Stimulated activated naive B cell treated with anti-CD40 and anti-IgM and Interleukin-4, amounts not matched to agents 10 μg/mL and 1 μg/mL and 100 μg/mL, for 72 hours (primary cell): Measurements from ENCODE around the gene KCNAB1.
A peak's percentile ranks its signal among the peaks of the same experiment; 100 is the strongest.

Experiments used
- ATAC-seq, 2 donors: fragments of 150-1000 bp; cut with Tn5 transposase; replicated peaks; 2 replicates each; pipeline ENCODE4 v1.10.0; 2021; ENCODE audit warnings: moderate library complexity in 1 of 2
- DNase-seq: peaks from one replicate; pipeline ENCODE4 v3.0.0; 2021
- H3K27ac Mint-ChIP-seq: one replicate; pipeline ENCODE4 v1.8.0; 2022; ENCODE audit warnings: mild to moderate bottlenecking, mixed read lengths
- H3K27me3 Mint-ChIP-seq, 2 donors: one replicate each; pipeline ENCODE4 v1.8.0; 2022; ENCODE audit warnings: mixed read lengths in 2 of 2
- H3K36me3 Mint-ChIP-seq, 2 donors: one replicate each; pipeline ENCODE4 v1.8.0; 2022; ENCODE audit warnings: mixed read lengths in 2 of 2, mild to moderate bottlenecking in 1 of 2
- H3K4me1 Mint-ChIP-seq, 2 donors: one replicate each; pipeline ENCODE4 v1.8.0; 2022; ENCODE audit warnings: mixed read lengths in 2 of 2, mild to moderate bottlenecking in 1 of 2
- H3K4me3 Mint-ChIP-seq, 2 donors: one replicate each; pipeline ENCODE4 v1.8.0; 2022; ENCODE audit warnings: mild to moderate bottlenecking in 2 of 2, mixed read lengths in 2 of 2, moderate library complexity in 1 of 2
- H3K9me3 Mint-ChIP-seq, 2 donors: one replicate each; pipeline ENCODE4 v1.8.0; 2022; ENCODE audit warnings: mixed read lengths in 2 of 2, mild to moderate bottlenecking in 1 of 2

KCNAB1 gene

GRCh38 chr3:156339491-156339890 is 219.1 kb downstream of the KCNAB1 start:
- no peak for DNase-seq
- H3K27me3 Mint-ChIP-seq = peaks cover 37 to 46% of the 10 kb centered on the region in 2 donors
- H3K4me1 Mint-ChIP-seq = peaks cover 8 to 19% of the 10 kb centered on the region in 2 donors
- no peaks in the 10 kb centered on the region for H3K36me3 Mint-ChIP-seq
- ATAC-seq = no peak
- no peak overlapping the region for H3K27ac Mint-ChIP-seq
- no peaks in the 10 kb centered on the region for H3K9me3 Mint-ChIP-seq
- H3K4me3 Mint-ChIP-seq = no peak overlapping the region

GRCh38 chr3:156341332-156341731 is 221.0 kb downstream of the KCNAB1 start:
- Mint-ChIP-seq H3K4me1 (peaks cover 8 to 19% of the 10 kb centered on the region in 2 donors), H3K4me3 (no peak overlapping the region), H3K27me3 (peaks cover 36 to 50% of the 10 kb centered on the region in 2 donors), H3K36me3 (no peaks in the 10 kb centered on the region), H3K9me3 (no peaks in the 10 kb centered on the region), H3K27ac (no peak overlapping the region)
- ATAC-seq = peak; percentile 51 to 70
- no peak for DNase-seq

DNA sequence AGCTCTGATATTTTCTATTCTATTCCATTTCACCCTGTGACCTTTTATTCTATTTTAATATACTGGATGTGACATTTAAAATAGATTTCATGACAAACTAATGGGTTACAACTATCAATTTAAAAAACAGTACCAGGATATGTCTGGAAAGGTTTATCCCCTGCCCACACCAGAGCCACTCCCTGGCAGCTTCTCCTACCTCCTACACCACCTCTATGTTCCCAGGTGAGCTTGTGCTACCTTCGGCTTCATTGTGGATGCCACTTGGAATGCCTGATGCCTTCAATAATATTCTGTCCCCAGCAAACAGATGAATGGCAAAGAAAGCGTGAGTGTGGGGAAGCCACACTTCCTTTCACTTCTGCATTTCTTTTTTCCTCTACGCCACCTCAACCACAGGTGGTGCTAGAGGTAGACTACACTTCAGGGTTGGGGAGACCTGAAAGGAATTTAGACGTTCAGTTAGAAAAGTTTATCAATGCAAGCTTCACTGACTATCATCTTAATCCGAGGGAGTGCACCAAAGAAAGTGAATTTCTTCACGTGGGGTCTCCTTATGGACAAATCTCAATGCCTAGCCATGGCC is 221.5 kb downstream of the KCNAB1 start:
- Mint-ChIP-seq H3K4me1 (peaks cover 8 to 19% of the 10 kb centered on the region in 2 donors), H3K27me3 (peaks cover 36 to 50% of the 10 kb centered on the region in 2 donors), H3K36me3 (no peaks in the 10 kb centered on the region), H3K9me3 (no peaks in the 10 kb centered on the region), H3K27ac (peak overlapping the region; percentile 48), H3K4me3 (peak overlapping the region; percentile 8 to 23)
- DNase-seq (peak; percentile 58), ATAC-seq (peak; percentile 96 to 98)

DNA sequence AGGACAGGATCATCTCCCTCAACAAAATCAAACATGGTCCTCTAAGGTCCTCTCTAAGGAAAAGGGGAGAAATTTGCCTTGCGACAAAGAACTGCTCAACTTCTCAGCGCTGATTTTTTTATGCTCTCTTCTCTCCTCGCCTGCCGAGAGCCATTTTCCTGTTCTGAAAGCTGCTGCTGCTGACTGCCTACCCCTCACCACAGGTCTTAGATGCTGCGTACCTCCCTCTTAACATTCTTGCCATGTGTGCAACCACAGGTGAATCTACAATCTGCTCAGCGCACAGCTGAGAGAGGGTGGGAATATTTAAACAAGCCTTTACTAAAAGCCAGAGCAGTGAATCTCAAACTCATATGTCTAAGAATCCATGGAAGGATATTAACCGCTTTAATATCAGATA is 223.8 kb downstream of the KCNAB1 start:
- ATAC-seq = no peak
- Mint-ChIP-seq H3K27me3 (peaks cover 22 to 41% of the 10 kb centered on the region in 2 donors), H3K27ac (peak overlapping the region; percentile 16), H3K36me3 (no peaks in the 10 kb centered on the region), H3K9me3 (no peaks in the 10 kb centered on the region), H3K4me3 (no peak overlapping the region), H3K4me1 (peaks cover 8 to 19% of the 10 kb centered on the region in 2 donors)
- DNase-seq = no peak

GRCh38 chr3:156349111-156349510 is 228.7 kb downstream of the KCNAB1 start:
- Mint-ChIP-seq H3K4me3 (no peak overlapping the region), H3K27me3 (peaks cover 13 to 20% of the 10 kb centered on the region in 2 donors), H3K9me3 (no peaks in the 10 kb centered on the region), H3K36me3 (no peaks in the 10 kb centered on the region), H3K4me1 (no peaks in the 10 kb centered on the region), H3K27ac (no peak overlapping the region)
- DNase-seq (no peak), ATAC-seq (no peak)

- no peak overlapping the region for H3K4me3 Mint-ChIP-seq
Observed at GRCh38 chr3:156349978-156350377, 229.6 kb downstream of the KCNAB1 start.

DNA sequence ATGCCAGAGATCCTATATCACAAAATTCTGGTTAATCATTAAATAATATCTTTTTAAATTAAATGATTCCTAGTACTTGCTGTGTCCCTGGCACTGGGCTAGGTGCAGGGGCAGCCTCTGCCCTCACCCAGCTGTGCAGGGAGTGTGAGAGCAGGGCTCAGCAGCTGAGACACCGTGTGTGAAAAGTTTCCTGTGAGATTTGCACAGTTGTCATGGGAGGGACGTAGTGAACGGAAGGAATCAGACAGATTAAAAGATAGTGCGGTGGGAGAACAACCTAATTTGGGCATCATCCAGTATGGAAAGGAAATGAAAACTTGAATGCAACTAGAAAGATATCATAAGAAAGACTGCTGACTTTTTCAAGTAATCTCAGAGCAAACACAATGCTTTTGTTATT is 230.4 kb downstream of the KCNAB1 start:
- H3K27me3 Mint-ChIP-seq = peaks cover 5% of the 10 kb centered on the region in 2 donors
- no peak overlapping the region for H3K4me3 Mint-ChIP-seq

More at GRCh38 chr3:156349978-156350377, 229.6 kb downstream of the KCNAB1 start:
- H3K27me3 Mint-ChIP-seq = peaks cover 10 to 11% of the 10 kb centered on the region in 2 donors
- no peak for ATAC-seq
- DNase-seq = no peak
- H3K36me3 Mint-ChIP-seq = no peaks in the 10 kb centered on the region
- H3K4me1 Mint-ChIP-seq = no peaks in the 10 kb centered on the region
- no peak overlapping the region for H3K27ac Mint-ChIP-seq
- no peaks in the 10 kb centered on the region for H3K9me3 Mint-ChIP-seq

GRCh38 chr3:156351783-156352182 is 231.4 kb downstream of the KCNAB1 start:
- H3K27ac Mint-ChIP-seq = peak overlapping the region; percentile 15
- no peak for ATAC-seq

More for the DNA sequence above, 230.4 kb downstream of the KCNAB1 start:
- ATAC-seq = no peak
- Mint-ChIP-seq H3K27ac (peak overlapping the region; percentile 16), H3K9me3 (no peaks in the 10 kb centered on the region), H3K4me1 (no peaks in the 10 kb centered on the region), H3K36me3 (no peaks in the 10 kb centered on the region)
- DNase-seq = no peak

GRCh38 chr3:156352728-156353127 is 232.3 kb downstream of the KCNAB1 start:
- Mint-ChIP-seq H3K9me3 (no peaks in the 10 kb centered on the region), H3K36me3 (no peaks in the 10 kb centered on the region)
- ATAC-seq = no peak

More at GRCh38 chr3:156351783-156352182, 231.4 kb downstream of the KCNAB1 start:
- Mint-ChIP-seq H3K9me3 (no peaks in the 10 kb centered on the region), H3K27me3 (peaks cover 5% of the 10 kb centered on the region in 2 donors), H3K36me3 (no peaks in the 10 kb centered on the region), H3K4me1 (no peaks in the 10 kb centered on the region), H3K4me3 (no peak overlapping the region)
- no peak for DNase-seq

GRCh38 chr3:156353563-156353962 is 233.2 kb downstream of the KCNAB1 start:
- H3K4me1 Mint-ChIP-seq = no peaks in the 10 kb centered on the region
- DNase-seq (no peak), ATAC-seq (no peak)

More at GRCh38 chr3:156352728-156353127, 232.3 kb downstream of the KCNAB1 start:
- peaks cover 5% of the 10 kb centered on the region in 2 donors for H3K27me3 Mint-ChIP-seq
- H3K4me1 Mint-ChIP-seq = no peaks in the 10 kb centered on the region
- DNase-seq = no peak
- H3K4me3 Mint-ChIP-seq = no peak overlapping the region
- no peak overlapping the region for H3K27ac Mint-ChIP-seq

DNA sequence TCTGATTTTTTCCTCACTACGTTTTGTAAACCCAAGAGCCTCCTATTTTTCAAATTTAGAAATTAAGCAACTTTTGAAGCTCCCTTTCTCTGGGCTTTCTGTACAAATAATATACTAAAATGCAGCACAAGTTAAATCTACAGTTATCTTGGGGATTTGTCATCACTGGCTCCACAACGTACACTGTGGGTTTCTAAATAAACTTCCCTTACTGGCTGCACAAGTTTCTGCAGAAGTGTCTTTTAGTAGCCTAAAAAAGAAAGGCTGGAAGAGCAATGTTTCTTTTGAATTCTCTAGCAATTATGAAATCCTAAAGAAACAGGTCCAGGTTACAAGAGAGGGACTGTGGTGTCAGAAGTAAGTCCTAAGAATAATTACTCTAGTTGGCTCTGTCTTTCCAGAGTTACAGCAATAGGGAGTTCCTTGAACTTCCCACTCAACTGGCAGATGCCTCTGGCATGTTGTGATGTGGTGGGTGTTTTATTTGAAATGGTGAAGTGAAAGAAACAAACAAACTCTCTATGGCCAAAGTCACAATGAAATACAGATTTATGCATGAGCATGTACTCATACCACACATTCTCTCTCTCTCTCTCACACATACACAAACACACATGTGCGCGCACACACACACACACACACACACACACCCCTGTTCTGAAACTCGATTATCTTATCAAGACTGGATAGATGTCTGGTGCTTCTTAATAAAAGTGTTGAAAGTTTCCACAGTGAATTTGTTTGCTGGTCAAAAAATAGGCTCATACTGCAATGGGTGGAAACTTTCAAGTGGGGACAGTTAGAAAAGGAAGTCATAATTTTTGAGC is 236.4 kb downstream of the KCNAB1 start:
- no peak overlapping the region for H3K4me3 Mint-ChIP-seq
- no peaks in the 10 kb centered on the region for H3K9me3 Mint-ChIP-seq
- ATAC-seq (no peak), DNase-seq (no peak)
- no peak overlapping the region for H3K27ac Mint-ChIP-seq
- H3K36me3 Mint-ChIP-seq = no peaks in the 10 kb centered on the region
- H3K4me1 Mint-ChIP-seq = no peaks in the 10 kb centered on the region
- H3K27me3 Mint-ChIP-seq = peaks cover 7% of the 10 kb centered on the region in 2 donors

More at GRCh38 chr3:156353563-156353962, 233.2 kb downstream of the KCNAB1 start:
- Mint-ChIP-seq H3K27ac (no peak overlapping the region), H3K9me3 (no peaks in the 10 kb centered on the region), H3K36me3 (no peaks in the 10 kb centered on the region), H3K27me3 (peaks cover 0 to 5% of the 10 kb centered on the region in 2 donors), H3K4me3 (no peak overlapping the region)

GRCh38 chr3:156358232-156358631 is 237.9 kb downstream of the KCNAB1 start:
- Mint-ChIP-seq H3K36me3 (no peaks in the 10 kb centered on the region), H3K4me1 (no peaks in the 10 kb centered on the region), H3K27ac (no peak overlapping the region), H3K27me3 (peaks cover 7% of the 10 kb centered on the region in 2 donors), H3K9me3 (no peaks in the 10 kb centered on the region), H3K4me3 (no peak overlapping the region)
- ATAC-seq (no peak), DNase-seq (no peak)

GRCh38 chr3:156359368-156359767 is 239.0 kb downstream of the KCNAB1 start:
- H3K9me3 Mint-ChIP-seq = no peaks in the 10 kb centered on the region
- H3K27me3 Mint-ChIP-seq = peaks cover 7 to 10% of the 10 kb centered on the region in 2 donors
- ATAC-seq = no peak
- no peaks in the 10 kb centered on the region for H3K4me1 Mint-ChIP-seq
- DNase-seq = no peak
- H3K36me3 Mint-ChIP-seq = no peaks in the 10 kb centered on the region
- no peak overlapping the region for H3K27ac Mint-ChIP-seq
- no peak overlapping the region for H3K4me3 Mint-ChIP-seq

DNA sequence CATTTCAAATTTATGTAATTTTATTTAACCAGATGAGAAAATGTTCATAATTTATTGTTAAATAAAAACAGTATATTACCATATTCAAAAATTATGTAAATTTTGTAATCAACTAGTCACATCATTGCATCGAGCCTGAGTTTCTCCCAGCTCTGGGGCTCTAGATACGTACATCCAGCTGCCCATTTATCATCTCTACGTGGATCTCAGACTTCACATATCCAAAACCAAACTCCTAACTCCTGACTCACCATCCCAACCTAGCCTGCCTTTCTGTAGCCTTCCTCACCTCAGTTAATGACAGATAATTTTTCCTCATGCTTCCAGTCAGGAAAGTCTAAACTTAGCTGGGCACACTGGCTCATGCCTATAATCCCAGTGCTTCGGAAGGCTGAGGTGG is 239.7 kb downstream of the KCNAB1 start:
- no peaks in the 10 kb centered on the region for H3K36me3 Mint-ChIP-seq
- DNase-seq (no peak), ATAC-seq (no peak)
- H3K4me3 Mint-ChIP-seq = no peak overlapping the region
- H3K27ac Mint-ChIP-seq = no peak overlapping the region
- H3K4me1 Mint-ChIP-seq = no peaks in the 10 kb centered on the region
- H3K27me3 Mint-ChIP-seq = peaks cover 7 to 10% of the 10 kb centered on the region in 2 donors
- H3K9me3 Mint-ChIP-seq = no peaks in the 10 kb centered on the region

DNA sequence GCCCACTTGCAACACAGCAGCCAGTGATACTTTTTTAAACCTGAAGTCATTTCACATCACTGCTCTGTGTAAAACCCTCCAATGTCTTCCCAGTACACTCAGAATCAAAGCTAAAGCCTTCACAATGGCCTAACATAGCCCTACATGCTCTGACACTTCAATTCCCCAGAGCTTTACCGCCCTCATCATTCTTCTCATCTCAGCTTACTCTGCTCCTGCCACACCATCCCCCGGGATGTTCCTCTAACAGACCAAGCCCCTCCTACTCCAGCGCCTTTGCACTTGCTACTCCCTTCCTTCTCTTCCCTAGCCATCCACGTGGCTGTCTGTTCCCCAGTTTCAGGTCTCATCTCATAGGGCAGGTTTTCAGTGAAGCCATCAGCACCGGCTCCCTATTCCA is 240.6 kb downstream of the KCNAB1 start:
- ATAC-seq (no peak), DNase-seq (no peak)
- Mint-ChIP-seq H3K4me1 (no peaks in the 10 kb centered on the region), H3K27ac (no peak overlapping the region), H3K36me3 (no peaks in the 10 kb centered on the region), H3K4me3 (no peak overlapping the region), H3K27me3 (peaks cover 7 to 10% of the 10 kb centered on the region in 2 donors), H3K9me3 (no peaks in the 10 kb centered on the region)
